Liver (tissue), 9 donors: ENCODE data around the gene RBKS. TPM values are rescaled to one million over a fixed set of nuclear protein-coding genes. Genes with fewer than 3 reads are reported as not detected.

Source experiments
- DNase-seq: peaks from one replicate; pipeline ENCODE4 v3.0.0-alpha.2; 2017; ENCODE audit warnings: low spot score
- H3K27ac ChIP-seq, 2 donors: one replicate each; pipeline ENCODE4 v1.7.0; 2013; ENCODE audit warnings: inconsistent platforms in 2 of 2, low read length in 2 of 2, control low read depth in 1 of 2, low read depth in 1 of 2, mild to moderate bottlenecking in 1 of 2
- H3K27me3 ChIP-seq, 4 donors: one replicate each; pipeline versions ENCODE4 v1.6.1 to v1.7.0; 2013; ENCODE audit warnings: low read length in 3 of 4, inconsistent platforms in 1 of 4, mild to moderate bottlenecking in 1 of 4, moderate library complexity in 1 of 4; ENCODE audit not compliant: control insufficient read depth in 4 of 4, insufficient read depth in 4 of 4
- H3K36me3 ChIP-seq, 4 donors: one replicate each; pipeline versions ENCODE4 v1.6.1 to v1.7.0; 2013; ENCODE audit warnings: low read length in 3 of 4, mild to moderate bottlenecking in 3 of 4, low read depth in 1 of 4, moderate library complexity in 1 of 4; ENCODE audit not compliant: control insufficient read depth in 4 of 4, insufficient read depth in 3 of 4
- H3K4me1 ChIP-seq, 4 donors: one replicate each; pipeline versions ENCODE4 v1.6.1 to v1.7.0; 2013; ENCODE audit warnings: low read length in 3 of 4, mild to moderate bottlenecking in 3 of 4, moderate library complexity in 1 of 4; ENCODE audit not compliant: control insufficient read depth in 4 of 4, insufficient read depth in 4 of 4
- H3K4me3 ChIP-seq, 3 donors: one replicate each; pipeline versions ENCODE4 v1.6.1 to v1.7.0; 2013; ENCODE audit warnings: low read length in 3 of 3, control low read depth in 1 of 3, low read depth in 1 of 3, mild to moderate bottlenecking in 1 of 3
- H3K9ac ChIP-seq, 2 donors: one replicate each; pipeline ENCODE4 v1.7.0; 2013; ENCODE audit warnings: low read length in 2 of 2, mild to moderate bottlenecking in 2 of 2, moderate library complexity in 2 of 2, control low read depth in 1 of 2, low read depth in 1 of 2
- H3K9me3 ChIP-seq, 4 donors: one replicate each; pipeline versions ENCODE4 v1.6.1 to v1.7.0; 2013; ENCODE audit warnings: low read length in 3 of 4; ENCODE audit not compliant: control insufficient read depth in 4 of 4
- EGR1 ChIP-seq, 2 donors: IDR thresholded peaks; 2 replicates each; pipeline ENCODE4 v1.6.1; 2016 to 2018; ENCODE audit warnings: antibody characterized with exemption in 2 of 2, low read depth in 2 of 2
- FOXA1 ChIP-seq: IDR thresholded peaks from 2 replicates; pipeline ENCODE4 v1.6.1; 2016; ENCODE audit warnings: antibody characterized with exemption
- FOXA2 ChIP-seq: IDR thresholded peaks from 2 replicates; pipeline ENCODE4 v1.6.1; 2016; ENCODE audit warnings: antibody characterized with exemption
- GABPA ChIP-seq, 2 donors: IDR thresholded peaks in 1 of 2; conservative IDR thresholded peaks in 1 of 2; 2 replicates each; pipeline ENCODE4 v1.6.1; 2016; ENCODE audit warnings: antibody characterized with exemption in 2 of 2, mild to moderate bottlenecking in 1 of 2, moderate library complexity in 1 of 2
- HNF4A ChIP-seq, 2 donors: conservative IDR thresholded peaks; 2 replicates each; pipeline ENCODE4 v1.6.1; 2016; ENCODE audit warnings: antibody characterized with exemption in 2 of 2, mild to moderate bottlenecking in 2 of 2
- HNF4G ChIP-seq: IDR thresholded peaks from 2 replicates; pipeline ENCODE4 v1.6.1; 2016; ENCODE audit warnings: antibody characterized with exemption
- JUND ChIP-seq, 2 donors: IDR thresholded peaks; 2 replicates each; pipeline ENCODE4 v1.6.1; 2016; ENCODE audit warnings: antibody characterized with exemption in 2 of 2
- NR2F2 ChIP-seq: IDR thresholded peaks from 2 replicates; pipeline ENCODE4 v1.6.1; 2016; ENCODE audit warnings: antibody characterized with exemption
- RAD21 ChIP-seq, 2 donors: IDR thresholded peaks; 2 replicates each; pipeline ENCODE4 v1.6.1; 2016; ENCODE audit warnings: antibody characterized with exemption in 2 of 2, mild to moderate bottlenecking in 2 of 2
- RXRA ChIP-seq, 2 donors: IDR thresholded peaks; 2 replicates each; pipeline ENCODE4 v1.6.1; 2017 to 2018; ENCODE audit warnings: antibody characterized with exemption in 2 of 2, mild to moderate bottlenecking in 1 of 2
- SP1 ChIP-seq: IDR thresholded peaks from 2 replicates; pipeline ENCODE4 v1.6.1; 2018; ENCODE audit warnings: antibody characterized with exemption, mild to moderate bottlenecking
- TAF1 ChIP-seq: conservative IDR thresholded peaks from 2 replicates; pipeline ENCODE4 v1.6.1; 2016; ENCODE audit warnings: antibody characterized with exemption, mild to moderate bottlenecking
- YY1 ChIP-seq: IDR thresholded peaks from 2 replicates; pipeline ENCODE4 v1.6.1; 2016; ENCODE audit warnings: antibody characterized with exemption, mild to moderate bottlenecking
- WGBS: extraction: QIAGEN DNeasy Blood & Tissue Kit; methylation state at CpG from one replicate; pipeline ENCODE4 v1.1.7; 2013; 5-methylcytosine and 5-hydroxymethylcytosine counted together
- polyA plus RNA-seq, 2 donors: library from polyadenylated mRNA; stranded (reverse) in 1 of 2; unstranded in 1 of 2; fragments of 200-250 nt in 1 of 2; fragments of >200 nt in 1 of 2; fragmentation: Nextera tagmentation in 1 of 2; extraction: Ambion mirVana in 1 of 2; gene quantifications; one replicate each; pipeline versions ENCODE4 v1.2.1 to v1.2.3, GENCODE V29; 2013 to 2015
- total RNA-seq, 2 donors: library from RNA; depleted of rRNA; stranded (reverse); fragments of >200 nt; gene quantifications; one replicate each; pipeline ENCODE4 v1.2.3, GENCODE V29; 2014
- TF ChIP-seq, protein P1 (sequence below): IDR thresholded peaks from 2 replicates; pipeline ENCODE4 v1.6.1; 2016; ENCODE audit warnings: antibody characterized with exemption, mild to moderate bottlenecking
- TF ChIP-seq, protein P2 (sequence below): IDR thresholded peaks from 2 replicates; pipeline ENCODE4 v1.6.1; 2016; ENCODE audit warnings: antibody characterized with exemption
- TF ChIP-seq, protein P3 (sequence below): fragments of 150-350 bp; IDR thresholded peaks from 2 replicates; pipeline ENCODE4 v1.5.1; 2017; ENCODE audit warnings: improper control_type of control experiment, low read depth, low read length; ENCODE audit not compliant: missing input control
- TF ChIP-seq, protein P4 (sequence below): IDR thresholded peaks from 2 replicates; pipeline ENCODE4 v1.6.1; 2016; ENCODE audit warnings: antibody characterized with exemption
- TF ChIP-seq, protein P5 (sequence below): IDR thresholded peaks from 2 replicates; pipeline ENCODE4 v1.6.1; 2016; ENCODE audit warnings: antibody characterized with exemption
- donor health status: healthy.
- donor health status: healthy.
- donor health status: healthy.
- donor health status: healthy.
- donor health status: healthy.

The RBKS gene
- total and polyA plus RNA-seq, 4 donors, result 6.3 to 18.8 (median 15.2) TPM

DNA sequence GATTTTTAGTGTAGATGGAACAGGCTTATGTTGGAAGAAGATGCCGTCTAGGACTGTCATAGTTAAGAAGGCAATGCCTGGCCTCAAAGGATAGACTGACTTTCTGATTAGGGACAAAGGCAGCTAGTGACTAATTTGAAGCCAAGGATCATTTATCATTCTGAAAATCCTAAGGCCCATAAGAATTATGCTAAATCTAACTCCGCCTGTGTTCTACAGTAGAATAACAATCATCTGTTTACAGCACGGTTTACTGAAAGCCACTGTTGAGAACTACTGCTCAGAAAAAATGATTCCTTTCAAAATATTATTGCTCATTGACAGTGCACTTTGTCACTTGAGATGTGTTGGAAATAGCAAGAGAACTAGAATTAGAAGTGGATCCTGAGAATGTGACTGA lies 44.8 kb upstream of the RBKS start:
- Histone ChIP-seq H3K9me3 (no peaks in the 10 kb centered on the region), H3K4me1 (no peaks in the 10 kb centered on the region), H3K9ac (no peak overlapping the region), H3K4me3 (no peak overlapping the region), H3K27ac (no peak overlapping the region), H3K27me3 (no peaks in the 10 kb centered on the region), H3K36me3 (no peaks in the 10 kb centered on the region)
- TF ChIP-seq, protein P1, sequence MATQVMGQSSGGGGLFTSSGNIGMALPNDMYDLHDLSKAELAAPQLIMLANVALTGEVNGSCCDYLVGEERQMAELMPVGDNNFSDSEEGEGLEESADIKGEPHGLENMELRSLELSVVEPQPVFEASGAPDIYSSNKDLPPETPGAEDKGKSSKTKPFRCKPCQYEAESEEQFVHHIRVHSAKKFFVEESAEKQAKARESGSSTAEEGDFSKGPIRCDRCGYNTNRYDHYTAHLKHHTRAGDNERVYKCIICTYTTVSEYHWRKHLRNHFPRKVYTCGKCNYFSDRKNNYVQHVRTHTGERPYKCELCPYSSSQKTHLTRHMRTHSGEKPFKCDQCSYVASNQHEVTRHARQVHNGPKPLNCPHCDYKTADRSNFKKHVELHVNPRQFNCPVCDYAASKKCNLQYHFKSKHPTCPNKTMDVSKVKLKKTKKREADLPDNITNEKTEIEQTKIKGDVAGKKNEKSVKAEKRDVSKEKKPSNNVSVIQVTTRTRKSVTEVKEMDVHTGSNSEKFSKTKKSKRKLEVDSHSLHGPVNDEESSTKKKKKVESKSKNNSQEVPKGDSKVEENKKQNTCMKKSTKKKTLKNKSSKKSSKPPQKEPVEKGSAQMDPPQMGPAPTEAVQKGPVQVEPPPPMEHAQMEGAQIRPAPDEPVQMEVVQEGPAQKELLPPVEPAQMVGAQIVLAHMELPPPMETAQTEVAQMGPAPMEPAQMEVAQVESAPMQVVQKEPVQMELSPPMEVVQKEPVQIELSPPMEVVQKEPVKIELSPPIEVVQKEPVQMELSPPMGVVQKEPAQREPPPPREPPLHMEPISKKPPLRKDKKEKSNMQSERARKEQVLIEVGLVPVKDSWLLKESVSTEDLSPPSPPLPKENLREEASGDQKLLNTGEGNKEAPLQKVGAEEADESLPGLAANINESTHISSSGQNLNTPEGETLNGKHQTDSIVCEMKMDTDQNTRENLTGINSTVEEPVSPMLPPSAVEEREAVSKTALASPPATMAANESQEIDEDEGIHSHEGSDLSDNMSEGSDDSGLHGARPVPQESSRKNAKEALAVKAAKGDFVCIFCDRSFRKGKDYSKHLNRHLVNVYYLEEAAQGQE, result no peak
- no peak for TF ChIP-seq FOXA1
- TF ChIP-seq HNF4G, result no peak
- no peak for TF ChIP-seq YY1
- no peak for TF ChIP-seq TAF1
- TF ChIP-seq, protein P2, sequence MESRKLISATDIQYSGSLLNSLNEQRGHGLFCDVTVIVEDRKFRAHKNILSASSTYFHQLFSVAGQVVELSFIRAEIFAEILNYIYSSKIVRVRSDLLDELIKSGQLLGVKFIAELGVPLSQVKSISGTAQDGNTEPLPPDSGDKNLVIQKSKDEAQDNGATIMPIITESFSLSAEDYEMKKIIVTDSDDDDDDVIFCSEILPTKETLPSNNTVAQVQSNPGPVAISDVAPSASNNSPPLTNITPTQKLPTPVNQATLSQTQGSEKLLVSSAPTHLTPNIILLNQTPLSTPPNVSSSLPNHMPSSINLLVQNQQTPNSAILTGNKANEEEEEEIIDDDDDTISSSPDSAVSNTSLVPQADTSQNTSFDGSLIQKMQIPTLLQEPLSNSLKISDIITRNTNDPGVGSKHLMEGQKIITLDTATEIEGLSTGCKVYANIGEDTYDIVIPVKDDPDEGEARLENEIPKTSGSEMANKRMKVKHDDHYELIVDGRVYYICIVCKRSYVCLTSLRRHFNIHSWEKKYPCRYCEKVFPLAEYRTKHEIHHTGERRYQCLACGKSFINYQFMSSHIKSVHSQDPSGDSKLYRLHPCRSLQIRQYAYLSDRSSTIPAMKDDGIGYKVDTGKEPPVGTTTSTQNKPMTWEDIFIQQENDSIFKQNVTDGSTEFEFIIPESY, result no peak
- no peak for TF ChIP-seq NR2F2
- TF ChIP-seq RXRA (IDR thresholded peaks at IDR 0.05), result no peak
- TF ChIP-seq EGR1 (IDR thresholded peaks at IDR 0.05; ENCODE audit: low read depth in 2 of 2), result no peak
- TF ChIP-seq RAD21 (IDR thresholded peaks at IDR 0.05), result no peak
- no peak for TF ChIP-seq JUND (IDR thresholded peaks at IDR 0.05)
- TF ChIP-seq, protein P3, sequence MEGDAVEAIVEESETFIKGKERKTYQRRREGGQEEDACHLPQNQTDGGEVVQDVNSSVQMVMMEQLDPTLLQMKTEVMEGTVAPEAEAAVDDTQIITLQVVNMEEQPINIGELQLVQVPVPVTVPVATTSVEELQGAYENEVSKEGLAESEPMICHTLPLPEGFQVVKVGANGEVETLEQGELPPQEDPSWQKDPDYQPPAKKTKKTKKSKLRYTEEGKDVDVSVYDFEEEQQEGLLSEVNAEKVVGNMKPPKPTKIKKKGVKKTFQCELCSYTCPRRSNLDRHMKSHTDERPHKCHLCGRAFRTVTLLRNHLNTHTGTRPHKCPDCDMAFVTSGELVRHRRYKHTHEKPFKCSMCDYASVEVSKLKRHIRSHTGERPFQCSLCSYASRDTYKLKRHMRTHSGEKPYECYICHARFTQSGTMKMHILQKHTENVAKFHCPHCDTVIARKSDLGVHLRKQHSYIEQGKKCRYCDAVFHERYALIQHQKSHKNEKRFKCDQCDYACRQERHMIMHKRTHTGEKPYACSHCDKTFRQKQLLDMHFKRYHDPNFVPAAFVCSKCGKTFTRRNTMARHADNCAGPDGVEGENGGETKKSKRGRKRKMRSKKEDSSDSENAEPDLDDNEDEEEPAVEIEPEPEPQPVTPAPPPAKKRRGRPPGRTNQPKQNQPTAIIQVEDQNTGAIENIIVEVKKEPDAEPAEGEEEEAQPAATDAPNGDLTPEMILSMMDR, result no peak
- TF ChIP-seq, protein P4, sequence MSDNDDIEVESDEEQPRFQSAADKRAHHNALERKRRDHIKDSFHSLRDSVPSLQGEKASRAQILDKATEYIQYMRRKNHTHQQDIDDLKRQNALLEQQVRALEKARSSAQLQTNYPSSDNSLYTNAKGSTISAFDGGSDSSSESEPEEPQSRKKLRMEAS, result no peak
- TF ChIP-seq, protein P5, sequence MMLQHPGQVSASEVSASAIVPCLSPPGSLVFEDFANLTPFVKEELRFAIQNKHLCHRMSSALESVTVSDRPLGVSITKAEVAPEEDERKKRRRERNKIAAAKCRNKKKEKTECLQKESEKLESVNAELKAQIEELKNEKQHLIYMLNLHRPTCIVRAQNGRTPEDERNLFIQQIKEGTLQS, result no peak
- no peak for TF ChIP-seq FOXA2
- TF ChIP-seq SP1, result no peak
- TF ChIP-seq HNF4A (conservative IDR thresholded peaks at IDR 0.05), result no peak
- no peak for DNase-seq
- WGBS, result 95% methylated on average over 3 of the region's 3 CpGs

DNA sequence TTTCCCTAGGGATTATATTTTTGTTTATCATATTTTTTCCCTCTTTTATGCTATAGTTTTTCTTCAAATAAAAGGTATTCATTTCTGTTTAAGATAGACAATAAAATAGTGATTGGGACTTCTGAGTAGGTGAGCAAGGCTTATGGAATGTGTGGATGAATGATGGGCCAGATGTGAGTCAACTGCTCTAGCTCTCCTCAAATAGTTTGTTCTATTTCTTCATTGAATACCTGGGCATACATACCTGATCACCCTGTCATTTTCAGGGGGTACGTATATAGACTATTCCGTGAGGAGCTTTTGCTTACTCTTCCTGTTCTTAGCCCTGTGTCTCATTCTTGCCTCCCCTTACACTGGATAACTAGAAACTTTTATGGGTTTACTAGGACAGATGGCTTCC lies 42.2 kb upstream of the RBKS start:
- Histone ChIP-seq H3K9ac (no peak overlapping the region), H3K27me3 (no peaks in the 10 kb centered on the region), H3K4me3 (no peak overlapping the region), H3K4me1 (no peaks in the 10 kb centered on the region), H3K27ac (no peak overlapping the region), H3K36me3 (no peaks in the 10 kb centered on the region), H3K9me3 (no peaks in the 10 kb centered on the region)
- DNase-seq, result no peak
- TF ChIP-seq NR2F2 (no peak), JUND (IDR thresholded peaks at IDR 0.05) (no peak), RXRA (IDR thresholded peaks at IDR 0.05) (no peak), HNF4G (no peak), HNF4A (conservative IDR thresholded peaks at IDR 0.05) (no peak), YY1 (no peak), RAD21 (IDR thresholded peaks at IDR 0.05) (no peak), TAF1 (no peak), GABPA (IDR thresholded peaks at IDR 0.05 in 1 of 2, conservative IDR thresholded peaks at IDR 0.05 in 1 of 2) (no peak), FOXA2 (no peak)
- TF ChIP-seq, protein P2, result no peak
- TF ChIP-seq, protein P4, result no peak
- WGBS, result 96% methylated on average over 2 of the region's 2 CpGs
